Cardiac muscle cell (in vitro differentiated cells and primary cell): ENCODE measurements around the gene FAF1. TPM values are rescaled to one million over a fixed set of nuclear protein-coding genes. Genes with fewer than 3 reads are reported as not detected.

Source experiments
- DNase-seq, 2 donors: peaks; one replicate each; pipeline versions ENCODE4 v3.0.0 to v3.0.0-alpha.2; 2010 to 2017; ENCODE audit warnings: low read depth in 1 of 2, low spot score in 1 of 2
- H3K27ac ChIP-seq: fragments of 200-600 bp; sonication (generic); 2 replicates; pipeline ENCODE4 v1.5.1; 2016
- H3K27me3 ChIP-seq: fragments of 200-600 bp; sonication (generic); 2 replicates; pipeline ENCODE4 v1.6.0; 2016; ENCODE audit warnings: control low read depth
- H3K36me3 ChIP-seq: fragments of 200-600 bp; sonication (generic); 2 replicates; pipeline ENCODE4 v1.5.1; 2016; ENCODE audit warnings: control low read depth
- H3K4me1 ChIP-seq: fragments of 200-600 bp; sonication (generic); 2 replicates; pipeline ENCODE4 v1.8.1; 2017; ENCODE audit warnings: low read depth, mild to moderate bottlenecking, mixed run types
- H3K4me3 ChIP-seq: fragments of 200-600 bp; sonication (generic); 2 replicates; pipeline ENCODE4 v1.5.1; 2016; ENCODE audit warnings: mild to moderate bottlenecking
- H3K9me3 ChIP-seq: fragments of 200-600 bp; sonication (generic); 2 replicates; pipeline ENCODE4 v1.5.1; 2017; ENCODE audit warnings: low read depth, mild to moderate bottlenecking, control low read depth
- CTCF ChIP-seq: IDR thresholded peaks from 2 replicates; pipeline ENCODE4 v1.5.1; 2012; ENCODE audit warnings: low read depth, mild to moderate bottlenecking, low read length
- polyA plus RNA-seq: library from polyadenylated mRNA; unstranded; fragments of >200 nt; fragmentation: Nextera tagmentation; extraction: Ambion mirVana; gene quantifications from 2 replicates; pipeline ENCODE4 v1.2.1, GENCODE V29; 2016
- total RNA-seq: library from RNA; depleted of rRNA; stranded (reverse); fragments of >200 nt; gene quantifications from 2 replicates; pipeline ENCODE4 v1.2.3, GENCODE V29; 2016

FAF1 gene
- total and polyA plus RNA-seq, 2 experiments from 2014 or later, result 24.3 to 76.7 TPM

- H3K27ac ChIP-seq, result no peak overlapping the region
- H3K27me3 ChIP-seq, result no peaks in the 10 kb centered on the region
- DNase-seq, result no peak
- no peak overlapping the region for H3K4me3 ChIP-seq
- no peaks in the 10 kb centered on the region for H3K36me3 ChIP-seq
- H3K4me1 ChIP-seq, result no peaks in the 10 kb centered on the region
- no peaks in the 10 kb centered on the region for H3K9me3 ChIP-seq
- no peak for TF ChIP-seq CTCF
These were observed 507.4 kb downstream of the FAF1 start for GRCh38 chr1:50452700-50453099.

- TF ChIP-seq CTCF, result no peak
- Histone ChIP-seq H3K36me3 (no peaks in the 10 kb centered on the region), H3K4me3 (no peak overlapping the region), H3K27me3 (no peaks in the 10 kb centered on the region), H3K27ac (no peak overlapping the region), H3K4me1 (no peaks in the 10 kb centered on the region), H3K9me3 (no peaks in the 10 kb centered on the region)
- no peak for DNase-seq
These were observed 509.0 kb downstream of the FAF1 start for GRCh38 chr1:50450861-50451653.

GRCh38 chr1:50447961-50448360 is 512.1 kb downstream of the FAF1 start:
- Histone ChIP-seq H3K36me3 (no peaks in the 10 kb centered on the region), H3K4me3 (no peak overlapping the region), H3K27me3 (no peaks in the 10 kb centered on the region), H3K9me3 (no peaks in the 10 kb centered on the region), H3K4me1 (no peaks in the 10 kb centered on the region), H3K27ac (no peak overlapping the region)
- TF ChIP-seq CTCF, result no peak
- no peak for DNase-seq

- DNase-seq, result no peak
- H3K36me3 ChIP-seq, result peaks cover 11% of the 10 kb centered on the region
- no peaks in the 10 kb centered on the region for H3K9me3 ChIP-seq
- H3K4me1 ChIP-seq, result no peaks in the 10 kb centered on the region
- no peak for TF ChIP-seq CTCF
- no peak overlapping the region for H3K4me3 ChIP-seq
- H3K27me3 ChIP-seq, result no peaks in the 10 kb centered on the region
- H3K27ac ChIP-seq, result no peak overlapping the region
These were observed 518.9 kb downstream of the FAF1 start for GRCh38 chr1:50441183-50441582.

- Histone ChIP-seq H3K4me1 (no peaks in the 10 kb centered on the region), H3K27me3 (peaks cover 10% of the 10 kb centered on the region), H3K36me3 (peaks cover 11% of the 10 kb centered on the region), H3K4me3 (no peak overlapping the region), H3K9me3 (no peaks in the 10 kb centered on the region), H3K27ac (no peak overlapping the region)
- no peak for TF ChIP-seq CTCF
- no peak for DNase-seq
These were observed 521.1 kb downstream of the FAF1 start for GRCh38 chr1:50438945-50439344.
